Mesodermal cell (in vitro differentiated cells): ENCODE measurements around the gene RPAIN. TPM values are rescaled to one million over a fixed set of nuclear protein-coding genes. Genes with fewer than 3 reads are reported as not detected.

Experiments used
- H3K27ac ChIP-seq: 2 replicates; pipeline ENCODE4 v1.7.0; 2013; ENCODE audit warnings: mild to moderate bottlenecking, low read depth, low read length, moderate library complexity; ENCODE audit not compliant: severe bottlenecking
- H3K36me3 ChIP-seq: 2 replicates; pipeline ENCODE4 v1.7.1; 2013; ENCODE audit warnings: mild to moderate bottlenecking, low read length, moderate library complexity; ENCODE audit not compliant: control insufficient read depth, insufficient read depth
- H3K4me1 ChIP-seq: one replicate; pipeline ENCODE4 v1.7.1; 2013; ENCODE audit warnings: mild to moderate bottlenecking, low read length; ENCODE audit not compliant: insufficient read depth, control insufficient read depth, poor library complexity, severe bottlenecking
- H3K4me3 ChIP-seq: 2 replicates; pipeline ENCODE4 v1.7.0; 2013; ENCODE audit warnings: low read length, control low read depth, mild to moderate bottlenecking; ENCODE audit not compliant: insufficient read depth, poor library complexity, severe bottlenecking; ENCODE audit errors: extremely low read depth
- H3K9me3 ChIP-seq: 2 replicates; pipeline ENCODE4 v1.7.1; 2013; ENCODE audit warnings: mild to moderate bottlenecking, low read length, moderate library complexity; ENCODE audit not compliant: control insufficient read depth
- WGBS, 2 experiments: methylation state at CpG; one replicate each; pipeline ENCODE4 v1.1.5; 2013; ENCODE audit warnings: missing lambda C conversion rate in 2 of 2; ENCODE audit not compliant: insufficient coverage in 2 of 2; 5-methylcytosine and 5-hydroxymethylcytosine counted together
- polyA plus RNA-seq, 2 experiments: library from polyadenylated mRNA; stranded (reverse); fragments of 50-300 nt; gene quantifications; one replicate each; pipeline ENCODE4 v1.2.3, GENCODE V29; 2013

RPAIN gene
- polyA plus RNA-seq (2013, experiment 1 of 2): 51.3 TPM
- polyA plus RNA-seq (2013, experiment 2 of 2): 52.7 TPM

- Histone ChIP-seq H3K27ac (peak within 1 kb of the TSS; percentile 83), H3K9me3 (no peaks in the 10 kb centered on the region), H3K36me3 (peaks cover 62% of the 10 kb centered on the region), H3K4me3 (peak within 1 kb of the TSS; percentile 87), H3K4me1 (peaks cover 12% of the 10 kb centered on the region)
- WGBS, 2 experiments: 0% methylated on average over 25 to 33 of the region's 41 CpGs
These were observed at the start of gene RPAIN for GRCh38 chr17:5419959-5420653. TSS of gene RPAIN (plus strand) at chr17:5420182. CDS start at chr17:5420211, 29 bp downstream.

- 100% methylated on average over 1 of the region's 4 CpGs; no CpG with 5 or more reads in 1 of the 2 experiments for WGBS, 2 experiments
- peaks cover 86% of the 10 kb centered on the region for H3K36me3 ChIP-seq
- H3K4me1 ChIP-seq: no peaks in the 10 kb centered on the region
- no peak overlapping the region for H3K27ac ChIP-seq
- H3K9me3 ChIP-seq: no peaks in the 10 kb centered on the region
- no peak overlapping the region for H3K4me3 ChIP-seq
These were observed 49.6 kb upstream of the RPAIN start for GRCh38 chr17:5370411-5370810.

DNA sequence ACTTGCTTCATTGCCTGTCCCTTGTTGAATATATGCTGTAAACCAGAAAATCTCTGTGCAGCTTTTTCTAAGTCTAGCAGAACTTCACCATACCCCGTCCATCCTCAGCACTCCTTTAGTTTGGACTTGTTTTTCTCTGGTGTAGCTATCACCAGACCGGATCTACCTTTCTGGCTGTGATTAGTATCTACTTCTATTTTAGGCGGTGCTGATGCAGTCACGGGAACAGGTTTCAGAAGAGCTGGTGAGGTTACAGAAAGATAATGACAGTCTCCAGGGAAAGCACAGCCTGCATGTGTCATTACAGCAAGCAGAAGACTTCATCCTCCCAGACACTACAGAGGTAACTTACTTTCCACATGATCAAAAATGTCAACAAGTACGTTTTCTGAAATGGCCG lies 46.9 kb upstream of the RPAIN start:
- peaks cover 81% of the 10 kb centered on the region for H3K36me3 ChIP-seq

DNA sequence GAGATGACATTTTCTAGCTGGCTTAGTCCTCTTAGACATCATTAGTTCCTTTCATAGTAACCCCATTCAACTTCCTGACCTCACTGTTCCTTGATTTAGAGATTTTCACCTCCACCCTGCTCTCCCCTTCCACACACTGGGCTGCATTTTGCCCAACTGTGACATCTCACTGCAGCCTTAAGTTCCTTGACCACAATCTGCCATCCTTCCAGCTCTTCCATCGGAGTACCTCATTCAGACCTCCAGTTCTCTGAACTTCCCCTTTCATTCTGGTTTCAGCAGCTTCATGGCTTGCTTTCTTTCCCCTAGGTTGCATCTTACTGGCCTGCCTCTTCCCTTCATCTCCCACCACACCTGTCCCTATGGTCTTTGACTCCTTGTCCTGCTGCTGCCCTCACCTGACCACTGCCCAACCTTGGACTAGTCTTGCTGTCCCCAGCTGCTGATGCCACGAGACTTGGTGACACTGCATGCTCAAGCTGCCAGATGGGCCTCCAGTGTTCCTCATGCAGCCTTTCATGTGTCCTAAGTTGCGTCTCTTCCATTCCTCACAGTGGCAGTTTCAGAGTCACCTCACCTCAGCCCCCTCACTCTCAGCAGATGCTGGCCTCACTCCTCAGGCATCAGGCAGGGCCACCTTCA lies 41.3 kb upstream of the RPAIN start:
- H3K36me3 ChIP-seq: peaks cover 92% of the 10 kb centered on the region
- no peaks in the 10 kb centered on the region for H3K9me3 ChIP-seq
- H3K4me3 ChIP-seq: no peak overlapping the region
- 92 to 97% methylated on average over 3 of the region's 3 CpGs for WGBS, 2 experiments
- no peaks in the 10 kb centered on the region for H3K4me1 ChIP-seq
- H3K27ac ChIP-seq: no peak overlapping the region

More for the DNA sequence above, 46.9 kb upstream of the RPAIN start:
- no peak overlapping the region for H3K27ac ChIP-seq
- no peaks in the 10 kb centered on the region for H3K4me1 ChIP-seq
- WGBS, 2 experiments: 93 to 95% methylated on average over 3 to 5 of the region's 6 CpGs
- H3K9me3 ChIP-seq: no peaks in the 10 kb centered on the region
- no peak overlapping the region for H3K4me3 ChIP-seq

DNA sequence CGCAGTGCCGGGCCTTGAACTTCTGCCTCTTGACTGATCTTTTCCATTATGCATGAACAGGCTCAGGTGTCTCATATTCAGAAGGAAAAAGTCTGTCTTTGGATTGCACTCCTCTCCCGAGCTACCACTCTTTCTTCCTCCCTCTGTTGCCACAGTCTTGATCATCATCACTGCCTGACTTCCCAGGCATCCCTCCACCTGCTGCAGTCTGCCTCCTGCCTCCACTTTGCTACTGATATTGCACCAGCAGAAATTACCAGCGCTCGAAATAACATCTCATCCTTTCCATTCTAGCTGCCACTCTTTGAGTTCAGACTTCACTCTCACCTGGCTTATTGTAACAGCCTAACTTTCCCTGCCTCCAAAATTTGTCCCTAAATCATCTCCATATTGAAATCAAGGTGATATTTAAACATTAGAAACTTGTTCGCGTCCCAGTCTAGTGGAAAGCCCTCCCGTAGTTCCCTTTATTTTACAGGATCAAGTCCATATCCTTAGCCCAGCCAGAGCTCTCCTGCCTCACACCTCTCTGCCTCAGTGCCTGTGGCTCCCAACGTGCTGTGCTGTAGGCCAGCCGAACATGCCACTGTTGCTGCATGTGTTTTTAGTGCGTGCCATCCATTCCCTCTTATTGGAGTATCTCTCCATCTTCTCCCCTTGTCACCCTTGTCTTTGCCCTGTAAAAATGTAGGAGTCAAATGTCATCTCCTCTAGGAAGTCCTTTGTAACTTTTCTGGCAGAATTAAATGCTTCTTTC lies 40.5 kb upstream of the RPAIN start:
- Histone ChIP-seq H3K27ac (peak overlapping the region; percentile 36), H3K4me1 (no peaks in the 10 kb centered on the region), H3K4me3 (no peak overlapping the region), H3K36me3 (peaks cover 93% of the 10 kb centered on the region), H3K9me3 (no peaks in the 10 kb centered on the region)
- 88% methylated on average over 10 of the region's 11 CpGs for WGBS, 2 experiments

GRCh38 chr17:5380491-5381135 lies 39.4 kb upstream of the RPAIN start:
- Histone ChIP-seq H3K27ac (no peak overlapping the region), H3K4me3 (no peak overlapping the region), H3K9me3 (no peaks in the 10 kb centered on the region), H3K36me3 (peaks cover 94% of the 10 kb centered on the region), H3K4me1 (no peaks in the 10 kb centered on the region)
- WGBS, 2 experiments: 96 to 97% methylated on average over 5 to 6 of the region's 7 CpGs

GRCh38 chr17:5381542-5381941 lies 38.4 kb upstream of the RPAIN start:
- WGBS, 2 experiments: 96 to 98% methylated on average over 3 to 4 of the region's 4 CpGs
- H3K4me1 ChIP-seq: no peaks in the 10 kb centered on the region
- no peak overlapping the region for H3K27ac ChIP-seq
- H3K36me3 ChIP-seq: peaks cover 98% of the 10 kb centered on the region
- no peak overlapping the region for H3K4me3 ChIP-seq
- no peaks in the 10 kb centered on the region for H3K9me3 ChIP-seq

GRCh38 chr17:5391678-5392077 lies 28.3 kb upstream of the RPAIN start:
- no peak overlapping the region for H3K27ac ChIP-seq
- 82 to 97% methylated on average over 4 to 5 of the region's 5 CpGs for WGBS, 2 experiments
- H3K9me3 ChIP-seq: no peaks in the 10 kb centered on the region
- no peak overlapping the region for H3K4me3 ChIP-seq
- no peaks in the 10 kb centered on the region for H3K4me1 ChIP-seq
- peaks cover 87% of the 10 kb centered on the region for H3K36me3 ChIP-seq

GRCh38 chr17:5396612-5397011 lies 23.4 kb upstream of the RPAIN start:
- peaks cover 78% of the 10 kb centered on the region for H3K36me3 ChIP-seq
- no CpG with 5 or more reads among the region's 2 CpGs for WGBS, 2 experiments
- no peak overlapping the region for H3K27ac ChIP-seq
- H3K9me3 ChIP-seq: no peaks in the 10 kb centered on the region
- H3K4me1 ChIP-seq: no peaks in the 10 kb centered on the region
- H3K4me3 ChIP-seq: no peak overlapping the region

- Histone ChIP-seq H3K9me3 (no peaks in the 10 kb centered on the region), H3K4me3 (no peak overlapping the region), H3K4me1 (no peaks in the 10 kb centered on the region), H3K27ac (no peak overlapping the region), H3K36me3 (peaks cover 78% of the 10 kb centered on the region)
- WGBS, 2 experiments: 83% methylated on average over 1 of the region's 6 CpGs; no CpG with 5 or more reads in 1 of the 2 experiments
These were observed 20.2 kb upstream of the RPAIN start for GRCh38 chr17:5399767-5400166.
